ENCODE results near the gene PLCH2.

Gene PLCH2

DNA sequence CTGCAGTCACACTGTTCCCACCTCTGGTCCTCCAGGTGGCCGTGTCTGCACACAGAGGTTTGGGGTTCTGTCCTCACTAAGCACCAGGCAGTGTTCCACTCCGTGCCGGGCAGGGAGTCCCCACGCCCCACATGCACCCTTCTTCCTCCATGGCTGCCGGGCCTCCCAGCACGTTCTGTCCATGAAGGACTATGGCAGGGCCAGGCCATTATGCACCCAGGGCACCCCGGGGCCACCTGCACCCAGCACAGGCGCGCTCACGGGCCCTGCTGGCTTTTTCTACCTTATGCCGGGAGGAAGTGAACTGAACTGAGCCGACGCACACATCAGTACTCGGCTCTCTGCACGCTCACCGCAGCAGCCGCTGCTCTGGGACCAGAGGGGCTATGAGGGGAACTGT, 40.0 kb downstream of the PLCH2 start:
- no peak for DNase-seq

DNA sequence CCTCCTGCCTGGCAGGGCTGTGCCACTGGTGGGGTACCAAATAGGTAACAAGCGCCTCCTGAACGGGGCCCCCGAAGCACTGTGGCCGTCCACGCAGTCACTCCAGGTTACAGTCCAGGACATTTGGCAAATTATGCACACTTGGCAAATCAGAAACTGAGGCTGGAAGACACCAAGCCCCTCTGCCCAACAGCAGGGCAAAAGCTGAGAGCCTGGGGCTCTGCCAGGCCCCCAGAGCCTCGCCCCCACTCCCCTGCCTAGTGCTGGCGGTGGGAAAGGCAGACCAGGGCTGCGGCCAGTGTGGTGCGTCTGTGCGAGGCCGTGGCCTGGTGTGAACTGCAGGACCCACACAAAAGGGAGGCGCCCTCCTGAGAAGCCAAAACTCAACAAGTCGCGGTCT, 40.9 kb downstream of the PLCH2 start:
- no peak for DNase-seq

DNA sequence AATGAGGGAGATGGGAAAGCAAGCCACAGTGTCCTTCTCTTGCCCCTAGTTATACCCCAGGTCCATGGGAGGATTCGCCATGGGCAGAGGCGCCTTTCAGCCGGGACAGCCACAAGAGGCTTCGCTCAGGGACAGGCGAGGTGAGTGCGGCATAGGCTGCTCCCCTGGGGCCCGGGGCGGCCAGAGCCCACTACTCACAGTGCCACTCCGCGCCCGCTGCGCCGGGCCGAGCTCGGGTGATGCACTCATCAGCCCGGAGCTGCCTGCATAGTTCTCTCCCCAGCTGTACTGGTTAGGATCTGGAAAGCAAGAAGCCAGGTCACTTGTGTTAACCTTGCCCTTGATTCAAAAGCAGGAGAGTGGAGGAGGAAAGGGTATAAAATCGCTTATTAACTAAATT, 41.9 kb downstream of the PLCH2 start:
- DNase-seq: no peak

DNA sequence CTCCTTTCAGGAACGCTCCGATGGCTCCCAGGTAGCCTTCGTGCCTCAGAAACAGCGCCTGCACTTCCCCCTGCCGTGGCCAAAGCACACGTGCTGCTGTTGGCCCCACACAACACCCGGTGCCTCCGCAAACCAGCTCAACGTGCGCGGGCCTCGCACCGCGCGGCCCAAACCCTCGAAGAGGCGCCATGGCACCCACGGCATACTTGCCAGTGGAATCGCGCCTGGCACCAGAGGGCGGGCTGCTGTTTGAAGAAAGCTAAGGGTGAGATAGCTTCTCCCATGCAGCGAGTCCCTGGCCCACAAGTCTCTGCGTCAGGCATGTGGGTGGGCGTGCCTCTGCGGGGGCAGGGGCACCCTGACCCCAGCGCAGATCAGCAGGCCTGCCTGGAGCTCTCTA, 42.4 kb downstream of the PLCH2 start:
- no peak for DNase-seq

DNA sequence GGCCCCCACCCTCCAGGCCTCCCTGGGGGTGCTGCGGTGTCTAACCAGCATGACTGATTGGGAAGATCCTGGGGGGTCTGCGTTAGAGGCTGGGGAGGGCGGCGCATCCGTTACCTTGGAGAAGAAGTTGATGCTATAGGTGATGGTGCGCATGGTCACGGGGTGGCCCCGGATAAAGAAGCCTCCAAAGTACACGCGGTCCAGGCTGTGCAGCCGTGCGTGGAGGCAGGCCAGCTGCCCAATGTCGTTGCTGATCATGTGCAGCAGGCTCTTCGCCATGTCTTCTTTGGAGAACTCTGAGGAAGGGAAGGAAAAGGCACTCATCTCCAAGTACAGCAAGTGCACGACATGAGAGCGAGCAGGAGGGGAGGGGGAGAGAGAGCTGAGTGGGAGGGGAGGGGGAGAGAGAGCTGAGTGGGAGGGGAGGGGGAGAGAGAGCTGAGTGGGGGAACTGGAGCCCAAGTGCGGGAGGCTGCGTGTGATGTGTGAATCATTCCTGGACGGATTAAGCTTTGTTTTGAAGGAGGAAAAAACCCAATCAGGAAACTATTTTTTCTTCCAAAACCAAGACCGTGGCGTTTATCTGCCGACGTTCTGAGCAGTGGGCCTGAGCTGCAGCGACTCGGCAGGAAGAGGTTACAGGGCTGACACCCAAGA, 43.1 kb downstream of the PLCH2 start:
- DNase-seq: no peak

DNA sequence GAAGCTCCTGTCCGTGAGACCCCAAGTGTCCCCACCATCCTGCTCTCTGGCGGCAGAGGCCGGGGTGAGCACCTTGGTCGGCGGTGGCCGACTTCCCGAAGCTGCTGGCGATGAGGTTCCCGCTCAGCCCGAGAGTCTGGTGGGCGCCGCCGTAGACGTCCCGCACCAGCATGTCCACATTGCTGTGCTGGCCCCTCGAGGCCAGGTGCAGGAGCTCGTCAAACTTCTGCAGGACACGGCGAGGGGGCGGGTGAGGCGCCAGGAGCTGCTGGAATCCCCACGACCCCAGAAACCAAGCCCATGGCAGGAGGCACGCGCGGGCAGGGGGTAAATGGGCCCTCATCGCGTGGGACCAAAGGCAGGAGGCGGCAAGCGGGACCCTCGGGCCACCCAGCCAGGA, 43.6 kb downstream of the PLCH2 start:
- DNase-seq: no peak

DNA sequence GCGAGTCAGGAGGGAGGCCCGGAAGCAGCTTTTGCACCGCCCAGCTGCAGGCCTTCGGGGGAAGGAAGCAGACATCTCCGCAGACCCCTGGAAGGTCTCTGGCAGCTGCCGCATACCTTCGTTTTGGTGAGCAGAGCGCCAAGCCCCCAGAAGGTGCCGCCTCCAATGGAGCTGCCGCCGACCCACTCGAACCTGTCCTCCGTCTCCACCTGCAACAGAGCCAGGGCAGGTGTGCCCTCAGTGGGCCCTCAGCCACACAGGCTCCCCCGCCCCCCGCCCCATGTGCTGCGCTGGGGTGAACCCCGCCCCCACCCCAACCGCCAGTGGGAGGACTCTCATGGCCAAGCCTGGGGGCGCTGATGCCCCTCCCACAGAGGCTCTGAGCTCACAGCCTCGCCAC, 44.1 kb downstream of the PLCH2 start:
- DNase-seq: no peak

DNA sequence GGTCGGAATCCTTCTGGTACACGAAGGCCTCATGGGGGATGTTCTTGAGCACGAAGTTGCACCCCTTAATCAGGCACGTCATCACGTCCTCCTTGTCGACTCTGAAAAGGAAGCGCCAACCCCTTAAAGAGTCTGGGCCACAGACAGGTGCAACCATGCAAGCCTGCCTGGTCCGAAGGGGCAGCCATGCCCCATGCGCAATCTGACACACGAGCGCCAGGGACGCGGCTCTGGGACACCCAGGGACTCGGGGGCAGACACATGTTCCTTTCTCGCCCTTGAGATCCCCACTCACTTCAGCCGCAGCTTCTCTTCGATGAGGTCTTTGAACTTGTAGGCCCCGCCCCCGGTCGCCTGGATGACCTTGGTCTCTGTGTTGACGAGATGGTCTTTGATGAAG, 44.7 kb downstream of the PLCH2 start:
- DNase-seq: no peak

DNA sequence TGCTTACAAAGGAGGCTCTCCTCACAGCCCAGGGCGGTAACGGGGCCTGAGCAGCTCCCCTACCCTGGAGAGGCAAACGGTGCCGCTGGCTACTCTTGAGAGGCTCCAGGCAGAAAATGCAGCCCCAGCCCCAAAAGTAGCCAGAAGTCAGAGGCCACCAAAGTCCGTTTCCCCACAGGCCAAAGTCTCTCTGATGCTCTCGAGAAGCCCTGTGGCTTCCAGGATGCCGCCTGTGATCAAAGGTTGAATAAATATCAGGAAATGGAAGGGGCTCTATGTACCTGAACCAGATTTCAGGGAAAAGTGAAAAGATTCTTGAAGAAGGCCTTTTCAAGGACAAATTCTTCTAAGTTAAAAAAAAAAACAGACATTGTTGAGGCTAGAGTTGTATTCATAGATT, 46.1 kb downstream of the PLCH2 start:
- DNase-seq: no peak

DNA sequence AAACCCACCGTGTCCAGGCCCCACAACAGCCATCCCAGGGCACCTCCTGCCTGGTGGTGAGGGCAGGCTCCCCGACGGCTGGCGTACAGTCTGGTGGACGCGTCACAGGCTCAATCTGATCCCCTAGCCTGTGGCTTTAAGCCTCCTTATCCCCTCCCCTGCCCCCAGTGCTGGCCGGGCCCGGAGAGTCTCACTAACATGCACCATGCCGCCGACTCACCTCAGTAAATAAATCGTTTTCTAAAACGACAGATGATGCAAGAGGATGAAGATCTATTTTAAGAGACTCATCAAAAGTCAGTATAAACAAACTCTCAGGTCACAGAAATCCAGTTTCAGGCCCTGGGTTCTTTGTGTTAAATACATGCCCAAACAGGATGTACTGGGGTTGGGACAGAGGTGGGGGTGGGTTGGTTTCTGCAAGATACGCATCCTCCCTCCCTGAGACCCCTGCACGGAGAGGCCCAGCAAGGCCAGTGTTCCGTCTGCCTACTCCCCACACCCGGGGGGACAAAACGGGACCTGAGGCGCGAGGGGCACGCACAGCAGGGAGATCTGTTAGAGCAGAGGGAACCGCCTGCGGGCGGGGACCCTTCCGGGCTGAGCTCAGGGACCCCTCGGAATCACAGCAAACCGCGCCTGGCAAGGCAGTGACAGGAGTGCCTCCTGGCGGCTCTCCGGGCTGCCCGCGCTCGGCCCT, 47.3 kb downstream of the PLCH2 start:
- DNase-seq: no peak

DNA sequence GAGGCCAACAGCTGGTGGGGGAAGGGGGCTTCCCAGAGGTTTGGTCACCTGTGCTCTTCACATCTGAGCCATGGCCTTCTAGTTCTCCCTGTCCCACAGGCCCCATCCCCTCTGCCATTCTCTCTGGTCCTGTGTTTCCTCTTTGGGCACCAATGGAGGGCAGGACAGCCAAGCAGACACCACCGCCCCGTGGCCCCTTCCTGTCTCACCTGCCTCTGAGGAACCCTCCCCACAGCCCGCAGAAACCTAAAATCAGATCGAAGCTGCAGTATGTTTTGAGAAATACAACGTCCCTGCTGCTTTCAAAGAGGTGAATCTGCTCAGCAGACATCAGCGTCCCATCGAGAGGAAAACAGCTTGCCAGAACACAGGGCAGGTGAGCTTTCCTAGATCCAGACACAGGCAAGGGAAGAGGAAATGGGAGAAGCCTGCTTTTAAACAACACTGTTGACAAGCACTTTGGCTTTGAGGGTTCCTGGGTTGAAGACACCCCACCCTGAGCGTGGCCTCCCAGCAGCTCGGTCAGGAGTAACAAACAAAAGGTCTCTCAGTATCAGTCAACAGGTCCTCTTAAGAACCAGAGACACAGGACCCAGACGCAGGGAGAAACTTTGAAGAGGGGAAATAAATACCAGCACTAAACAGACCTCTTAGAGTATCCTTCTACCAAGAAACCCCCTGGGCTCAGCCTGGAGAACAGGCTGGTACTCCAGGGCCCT, 48.0 kb downstream of the PLCH2 start:
- no peak for DNase-seq

DNA sequence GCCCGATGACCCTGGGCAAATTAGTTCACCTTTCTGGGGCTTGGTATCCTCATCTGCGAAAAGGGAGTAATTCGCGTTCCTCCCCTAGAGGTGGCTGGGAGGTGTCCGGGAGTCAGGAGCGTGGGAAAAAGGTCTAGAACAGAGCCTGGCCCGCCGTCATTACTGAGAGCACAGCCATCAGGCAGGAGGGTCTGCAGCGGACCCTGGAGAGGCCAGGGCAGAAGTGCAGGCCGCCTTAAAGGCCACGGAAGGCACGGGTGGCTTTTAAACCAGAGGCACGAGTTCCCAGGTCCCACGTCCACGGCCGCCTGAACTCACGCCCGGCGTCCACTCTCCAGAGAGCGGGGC, 49.5 kb downstream of the PLCH2 start:
- no peak for DNase-seq

DNA sequence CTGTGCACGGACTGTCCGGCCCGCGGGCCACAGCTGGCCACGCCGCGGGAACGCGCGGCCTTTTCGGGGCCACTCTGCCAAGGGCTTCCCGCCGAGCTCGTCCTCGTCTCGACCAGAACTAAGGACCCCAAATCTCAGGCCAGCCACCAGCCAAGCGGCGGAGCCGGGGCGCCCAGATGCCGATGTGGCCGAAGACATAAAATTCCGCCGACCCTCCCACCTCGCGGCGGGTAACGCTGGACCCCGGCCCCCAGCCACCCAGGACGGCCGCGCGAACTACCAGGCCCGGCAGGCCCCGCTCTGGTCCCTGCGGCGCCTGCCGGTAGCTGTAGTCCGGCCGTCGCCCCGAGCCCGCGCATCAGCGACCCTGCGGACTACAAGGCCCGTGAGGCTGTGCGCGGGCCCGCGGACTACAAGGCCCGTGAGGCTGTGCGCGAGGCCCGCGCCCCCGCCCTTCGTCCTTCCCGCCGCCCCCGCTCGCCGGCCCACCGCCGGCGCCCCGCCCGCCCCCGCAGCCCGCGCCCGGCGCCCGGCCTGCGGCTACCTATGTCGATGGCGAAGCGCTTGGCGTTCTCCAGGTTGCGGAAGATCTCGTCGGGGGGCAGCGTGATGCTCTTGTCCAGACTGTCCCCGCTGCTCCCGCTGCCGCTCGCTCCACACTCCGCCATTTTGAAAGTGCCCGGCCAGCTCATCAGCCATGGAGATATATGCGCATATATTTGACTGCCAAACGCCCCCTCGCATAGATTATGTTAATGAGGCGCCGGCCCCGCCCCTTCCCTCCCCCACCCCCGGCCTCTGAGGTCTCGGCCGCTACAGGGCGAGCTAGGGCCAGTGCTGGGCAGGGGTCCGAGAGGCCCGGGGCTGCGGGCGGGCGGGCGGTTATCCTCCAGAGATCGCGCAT, 50.1 kb downstream of the PLCH2 start, which contains the start of gene PANK4:
PANK4 (minus strand) TSS at position 677 of the 904 bp plus-strand sequence; CDS start at position 668, 9 bp downstream.
- peak; percentile 93 for DNase-seq

DNA sequence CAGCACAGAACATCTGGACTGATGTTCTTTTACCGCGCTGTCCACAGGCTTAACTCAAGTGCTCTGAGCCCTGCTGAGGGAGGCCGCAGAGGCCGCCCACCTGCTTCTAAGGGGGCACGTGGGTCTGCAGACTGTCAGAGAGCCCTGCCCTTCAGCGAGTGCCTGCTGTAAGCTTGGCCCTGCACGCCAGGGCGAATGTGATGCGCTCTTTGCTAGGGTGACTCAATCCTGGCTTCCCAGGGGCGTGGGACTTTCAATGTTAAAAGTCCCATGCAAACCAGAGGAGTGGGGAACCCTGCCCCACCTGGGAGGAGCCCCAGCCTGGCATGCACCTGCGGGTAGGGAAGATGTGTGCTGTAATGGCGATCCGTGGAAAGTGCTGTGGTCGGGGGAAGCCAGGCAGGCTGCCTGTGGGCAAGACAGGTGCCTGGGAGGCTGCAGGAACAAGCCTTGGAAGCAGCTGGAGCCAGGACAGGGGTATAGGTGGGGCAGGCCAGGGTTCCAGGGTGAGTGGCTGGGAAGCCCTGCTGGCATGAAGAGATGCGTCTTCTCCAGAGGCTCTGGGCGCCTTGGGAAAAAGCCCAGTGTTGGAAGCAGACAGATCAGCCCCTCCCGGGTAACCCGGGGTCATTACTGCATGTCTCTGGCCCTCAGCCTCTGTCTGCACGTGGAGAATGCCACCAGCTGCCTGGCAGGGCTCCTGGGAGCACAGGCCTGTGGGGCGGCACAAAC, 50.9 kb downstream of the PLCH2 start:
- DNase-seq: peak; percentile 46

DNA sequence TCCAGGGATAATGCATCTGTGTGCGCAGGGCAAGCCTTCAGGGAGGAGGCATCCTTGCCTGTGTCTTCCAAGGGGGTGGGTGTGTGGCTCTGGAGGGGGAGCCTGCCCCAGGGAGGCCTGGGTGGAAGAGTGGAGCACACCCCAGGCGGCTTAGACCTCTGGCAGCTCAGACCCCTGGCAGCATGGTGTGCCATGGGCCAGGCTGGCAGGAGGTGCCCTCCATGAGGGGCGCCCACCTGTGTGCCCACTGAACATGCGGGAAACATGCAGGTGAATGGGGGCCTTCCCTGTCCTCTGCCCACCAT, 51.4 kb downstream of the PLCH2 start:
- DNase-seq: no peak

DNA sequence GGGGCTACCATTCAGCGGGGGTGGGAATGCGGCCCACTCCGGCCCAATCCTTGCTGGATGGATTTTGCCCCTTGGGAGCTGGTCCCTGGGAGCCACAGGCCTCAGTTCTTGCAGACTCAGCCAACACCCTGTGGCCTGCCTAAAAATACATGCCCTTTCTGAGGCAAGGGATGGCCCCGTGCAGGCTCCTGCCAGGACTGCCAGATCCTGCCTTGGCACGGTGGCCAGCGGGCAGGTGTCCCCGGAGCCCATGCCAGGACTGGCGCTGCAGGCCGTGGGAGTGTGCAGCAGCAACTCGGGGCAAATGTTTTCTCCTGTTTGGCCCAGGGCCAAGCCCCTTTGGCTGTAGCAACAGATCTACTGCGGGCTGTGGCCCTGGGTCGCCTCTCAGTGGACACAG, 51.9 kb downstream of the PLCH2 start:
- DNase-seq: peak; percentile 46

DNA sequence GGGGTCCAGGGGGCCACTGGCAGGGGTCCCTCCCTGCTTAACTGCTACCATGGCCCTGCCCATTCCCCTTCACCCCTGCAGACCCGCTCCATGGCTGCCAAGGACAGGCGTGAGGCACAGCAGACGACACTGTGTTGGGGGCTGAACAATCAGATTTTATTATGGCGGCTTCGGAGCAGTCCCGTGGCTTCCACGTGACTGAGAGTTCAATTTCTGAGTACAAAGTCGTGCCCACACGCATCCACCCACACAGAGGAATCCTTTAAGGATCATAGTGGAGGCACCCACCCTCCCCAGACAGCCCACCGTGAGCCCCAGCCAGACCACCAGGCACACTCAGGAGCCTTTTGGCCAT, 52.5 kb downstream of the PLCH2 start:
- no peak for DNase-seq

DNA sequence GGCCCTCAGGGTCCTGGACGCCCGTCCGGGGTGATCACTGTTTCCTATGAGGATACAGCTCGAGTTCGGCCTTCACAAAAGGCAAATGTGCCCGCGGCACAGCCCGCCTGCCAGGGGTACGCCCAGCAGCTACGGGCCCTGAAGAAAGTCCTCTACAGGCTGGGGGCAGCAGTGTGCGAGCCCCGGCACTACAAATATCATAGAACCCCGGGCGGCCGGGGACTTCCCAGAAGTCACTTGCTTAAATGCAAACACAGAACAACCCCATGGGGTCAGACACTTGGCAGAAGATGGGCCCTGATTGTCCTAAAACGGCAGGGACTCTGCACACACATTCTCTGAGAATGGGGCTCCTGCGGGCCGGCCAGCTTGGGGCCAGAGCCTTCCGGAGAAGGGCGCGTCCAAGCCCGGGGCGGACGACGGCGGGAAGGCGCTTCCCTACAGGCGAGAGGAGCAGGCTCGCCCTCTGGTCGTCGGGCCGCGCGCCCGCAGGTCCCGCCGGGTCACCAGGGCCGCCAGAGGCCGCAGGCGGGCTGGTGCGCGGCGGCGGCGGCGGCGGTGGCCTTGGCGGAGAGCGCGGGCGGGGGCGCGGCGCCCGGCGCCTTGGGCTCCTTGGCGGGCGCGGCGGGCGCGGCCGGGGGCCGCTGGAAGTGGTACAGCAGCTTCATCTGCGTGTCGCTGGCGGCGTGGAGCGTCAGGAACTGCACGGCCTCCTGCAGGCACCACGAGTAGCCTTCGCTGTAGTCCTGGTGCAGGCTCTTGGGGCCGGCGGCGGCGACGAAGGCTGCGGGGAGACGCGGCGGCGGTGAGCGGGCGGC, 53.1 kb downstream of the PLCH2 start:
- DNase-seq: no peak

DNA sequence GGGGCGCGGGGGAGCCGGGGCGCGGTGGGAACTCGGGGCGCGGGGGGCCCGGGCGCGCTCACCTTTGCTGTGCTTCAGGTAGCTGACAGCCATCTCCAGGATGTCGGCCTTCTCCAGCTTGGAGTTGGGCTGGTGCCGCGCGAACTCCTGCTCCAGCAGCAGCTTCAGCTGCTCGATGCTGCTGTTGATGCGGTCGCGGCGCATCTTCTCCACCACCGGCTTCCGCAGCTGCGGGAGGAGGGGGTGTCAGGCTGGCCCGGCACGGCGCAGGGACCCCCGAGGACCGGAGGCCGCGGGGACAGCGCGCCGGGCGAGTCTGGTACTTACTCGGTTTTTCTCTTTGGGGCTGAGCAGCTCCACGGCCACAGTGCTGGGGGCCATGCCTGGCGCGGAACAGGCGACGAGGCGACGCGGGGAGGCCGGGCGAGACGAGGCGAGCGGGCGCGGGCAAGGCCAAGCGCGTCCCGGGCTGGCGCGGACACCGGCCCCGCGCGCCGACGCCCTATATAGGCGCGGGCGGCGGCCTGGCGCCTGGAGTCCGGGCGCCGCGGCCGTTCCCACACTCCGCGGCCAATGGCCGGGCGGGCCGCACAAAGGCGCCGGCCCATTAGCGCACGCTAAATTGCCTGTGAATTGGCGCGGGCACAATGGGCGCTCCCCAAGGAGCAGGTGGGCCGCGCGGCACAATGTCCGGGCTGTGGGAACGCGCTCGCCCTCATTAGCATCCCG, 53.9 kb downstream of the PLCH2 start, which contains the start of gene HES5:
HES5 (minus strand) TSS at position 480 of the 729 bp plus-strand sequence; CDS start at position 381, 99 bp downstream.
- peak; percentile 75 for DNase-seq

DNA sequence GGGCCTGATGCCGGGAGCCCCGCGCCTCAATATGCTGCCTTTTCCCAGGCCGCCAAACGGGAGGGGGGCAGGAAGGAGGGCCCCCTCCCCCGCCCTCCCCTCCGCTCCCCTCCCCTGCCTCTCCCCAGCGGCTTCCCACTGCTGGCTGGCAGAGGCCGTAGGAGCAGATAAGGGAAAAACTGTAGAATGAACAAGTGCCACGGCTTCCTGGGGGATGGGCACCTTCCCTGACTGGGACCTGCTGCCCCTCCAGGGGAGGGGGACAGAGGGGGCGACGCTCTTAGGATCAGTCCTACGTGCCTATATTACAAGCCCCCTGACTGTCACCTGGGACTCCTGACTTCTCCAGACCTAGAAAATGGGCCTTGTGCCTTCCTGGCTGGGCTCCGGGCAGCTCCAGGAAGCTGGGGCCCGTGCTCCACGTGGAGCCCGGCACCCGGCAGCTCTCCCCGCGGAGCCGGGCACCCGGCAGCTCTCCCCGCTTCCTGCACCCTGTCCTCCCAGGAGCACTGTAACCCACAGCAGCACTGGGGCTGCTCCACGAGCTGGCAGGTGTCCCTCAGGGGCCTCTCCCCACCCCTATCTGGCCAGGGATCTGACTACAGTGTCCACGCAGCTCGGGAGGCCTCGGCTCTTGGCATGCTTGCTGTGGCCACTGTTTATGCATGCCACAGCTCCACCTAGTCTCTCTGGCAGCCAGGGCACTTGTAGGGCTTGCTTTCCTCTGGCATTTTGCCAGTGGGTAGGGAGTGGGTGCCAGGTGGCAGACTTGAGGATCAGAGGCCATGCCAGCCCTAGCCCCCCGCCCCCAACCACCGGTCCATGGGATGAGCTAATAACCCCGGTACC, 54.6 kb downstream of the PLCH2 start:
- no peak for DNase-seq
